ENCODE measurements around the gene ATP6AP2.
"Not testable (repeated sequence)": the region's sequence is repeated elsewhere in the genome, so short reads cannot be mapped to it uniquely, and the experiment has no call there.

Gene ATP6AP2, protein sequence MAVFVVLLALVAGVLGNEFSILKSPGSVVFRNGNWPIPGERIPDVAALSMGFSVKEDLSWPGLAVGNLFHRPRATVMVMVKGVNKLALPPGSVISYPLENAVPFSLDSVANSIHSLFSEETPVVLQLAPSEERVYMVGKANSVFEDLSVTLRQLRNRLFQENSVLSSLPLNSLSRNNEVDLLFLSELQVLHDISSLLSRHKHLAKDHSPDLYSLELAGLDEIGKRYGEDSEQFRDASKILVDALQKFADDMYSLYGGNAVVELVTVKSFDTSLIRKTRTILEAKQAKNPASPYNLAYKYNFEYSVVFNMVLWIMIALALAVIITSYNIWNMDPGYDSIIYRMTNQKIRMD

GRCh38 chrX:40580537-40581335 is at the start of gene ATP6AP2:
ATP6AP2 (plus strand) TSS chrX:40580970; CDS start chrX:40581066, 96 bp downstream.
- DNase-seq (ENCODE audit: extremely low read depth in 1 of 2, low read depth in 1 of 2) = peak; percentile 73 to 76

DNA sequence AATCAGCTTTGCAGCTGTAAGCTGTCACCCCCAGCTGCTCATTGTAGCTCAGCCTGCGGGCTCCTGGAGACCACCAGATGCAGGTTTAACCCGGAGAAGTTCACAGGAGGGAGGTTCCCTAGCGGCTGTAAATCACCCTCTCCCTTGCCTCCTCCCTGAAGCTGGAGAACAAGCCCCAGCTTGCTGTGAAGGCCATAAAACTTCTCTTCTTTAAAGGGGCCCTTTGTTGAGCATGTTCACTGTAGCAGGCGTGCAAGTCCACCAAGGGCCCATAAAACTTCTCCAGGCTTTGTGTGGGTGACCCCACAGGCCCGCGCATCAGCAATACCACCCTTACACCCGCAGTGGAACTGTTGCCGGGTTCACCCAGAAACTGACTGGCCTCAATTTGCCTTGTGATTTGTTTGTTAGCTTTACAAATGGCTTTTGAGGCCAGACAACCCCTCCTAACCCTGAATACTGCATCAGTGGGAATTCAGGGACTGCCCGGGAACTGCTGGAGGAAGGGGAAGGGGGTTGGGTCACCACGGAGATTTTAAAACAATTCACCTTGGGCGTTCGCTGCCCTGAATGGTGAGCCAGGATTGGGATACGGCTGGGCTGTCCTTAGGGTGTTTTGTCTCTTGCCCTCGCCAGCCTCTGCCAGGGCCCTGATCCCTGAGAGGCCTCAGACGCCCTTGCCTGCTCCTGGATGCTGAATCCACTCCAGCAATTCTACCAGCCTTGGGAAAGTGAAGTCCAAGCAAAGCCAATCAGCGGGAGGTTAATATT is 49.5 kb upstream of the ATP6AP2 start:
- no peak for DNase-seq (ENCODE audit: extremely low read depth in 1 of 2, low read depth in 1 of 2)

DNA sequence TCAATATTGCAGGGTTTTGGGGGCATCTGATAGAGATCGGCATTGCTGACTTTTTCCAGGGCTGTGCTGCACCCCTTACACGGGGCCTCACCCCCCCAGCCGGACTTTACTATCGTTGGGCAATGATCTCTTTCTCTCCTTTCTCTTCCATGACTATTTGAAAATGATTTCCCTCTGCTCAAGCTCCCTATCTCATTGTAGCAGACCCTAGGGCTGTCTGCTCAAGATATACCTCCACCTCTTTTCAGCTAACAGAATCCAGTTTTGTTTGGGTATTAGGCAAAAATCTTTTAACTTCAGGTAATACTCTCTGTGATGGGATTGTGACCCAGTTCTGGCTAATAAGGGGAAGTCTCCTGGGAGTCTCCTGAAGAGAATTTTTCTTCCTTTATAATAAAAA is 43.5 kb upstream of the ATP6AP2 start:
- DNase-seq (ENCODE audit: extremely low read depth in 1 of 2, low read depth in 1 of 2) = no peak

GRCh38 chrX:40538406-40538805 is 42.4 kb upstream of the ATP6AP2 start:
- DNase-seq (ENCODE audit: extremely low read depth in 1 of 2, low read depth in 1 of 2) = no peak

DNA sequence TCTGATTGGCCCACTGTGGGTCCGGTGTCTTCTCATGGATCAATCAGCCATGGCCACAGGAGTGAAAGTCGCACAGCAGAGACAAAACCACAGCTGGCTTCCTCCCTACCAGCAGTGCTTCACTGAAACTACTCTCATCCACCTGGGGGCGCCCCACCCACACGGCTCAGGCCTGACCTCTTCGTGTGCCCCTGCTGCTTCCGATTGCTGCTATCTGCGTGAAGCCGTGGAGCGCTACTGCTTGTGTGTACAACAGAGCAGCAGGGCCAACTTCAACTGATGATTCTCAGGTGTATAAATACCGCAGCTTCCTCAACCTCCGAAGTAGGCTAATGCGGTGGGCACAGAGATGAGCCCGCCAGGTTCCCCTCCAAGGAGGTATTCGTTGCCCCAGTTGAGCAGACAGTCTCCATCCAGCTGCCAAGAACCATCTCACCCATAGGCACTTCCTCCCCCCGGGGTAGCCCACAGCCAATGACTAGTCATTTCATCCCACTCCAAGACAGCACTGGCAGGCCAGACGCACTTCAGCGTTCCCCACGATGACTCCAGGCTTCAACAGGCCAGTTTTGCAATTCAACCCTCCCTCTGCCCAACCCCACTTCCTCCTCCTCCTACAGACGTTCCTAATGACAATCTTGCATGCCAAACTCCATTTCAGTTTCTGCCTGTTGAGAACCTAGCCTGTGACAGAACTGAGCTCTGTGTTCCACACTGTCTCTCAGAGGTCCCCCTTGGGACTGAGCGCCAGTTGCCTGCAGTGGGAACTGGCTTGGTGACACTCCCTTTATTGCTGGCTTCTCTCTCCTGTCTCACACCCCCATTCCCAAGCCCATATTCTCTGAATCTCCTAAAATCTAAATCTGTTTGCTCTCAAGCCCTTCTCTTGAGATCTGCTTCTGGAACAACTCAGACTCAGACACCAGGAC is 41.3 kb upstream of the ATP6AP2 start:
- peak; percentile 27 to 49 for DNase-seq (ENCODE audit: extremely low read depth in 1 of 2, low read depth in 1 of 2)

GRCh38 chrX:40542208-40542607 is 38.6 kb upstream of the ATP6AP2 start:
- DNase-seq (ENCODE audit: extremely low read depth in 1 of 2, low read depth in 1 of 2) = no peak

GRCh38 chrX:40542972-40543371 is 37.8 kb upstream of the ATP6AP2 start:
- no peak for DNase-seq (ENCODE audit: extremely low read depth in 1 of 2, low read depth in 1 of 2)

DNA sequence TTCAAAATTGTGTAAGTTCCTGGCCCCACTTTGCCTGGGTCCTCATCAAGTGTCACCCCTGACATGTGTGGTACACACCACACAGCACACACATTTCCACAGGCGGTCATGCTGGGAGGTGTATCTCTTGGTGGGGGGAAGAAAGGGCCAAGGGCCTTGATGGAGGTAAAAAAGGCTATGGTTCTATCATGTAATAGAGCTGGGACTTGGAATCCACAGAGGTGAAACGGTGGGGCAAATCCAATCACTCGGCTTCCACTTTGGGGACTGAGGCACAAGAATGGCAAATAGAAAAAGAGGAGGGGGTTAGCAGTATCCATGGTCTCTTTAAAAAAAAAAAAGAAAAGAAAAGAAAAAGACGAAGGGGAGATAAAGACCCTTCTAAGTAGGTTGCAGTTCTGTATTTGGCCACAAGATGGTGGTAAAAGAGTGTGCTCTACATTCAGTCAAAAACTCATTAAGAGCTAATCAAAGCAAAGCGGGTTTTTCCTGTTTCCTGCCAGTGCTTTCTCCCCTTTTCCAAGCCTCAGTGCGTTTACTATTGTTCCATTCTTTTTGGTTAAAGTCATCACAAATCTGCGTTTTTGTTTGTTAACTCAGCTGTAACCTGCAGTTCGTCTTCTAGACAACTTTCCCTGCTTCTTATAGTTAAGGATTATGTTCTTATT is 37.0 kb upstream of the ATP6AP2 start:
- DNase-seq (ENCODE audit: extremely low read depth in 1 of 2, low read depth in 1 of 2) = no peak

- DNase-seq (ENCODE audit: extremely low read depth in 1 of 2, low read depth in 1 of 2) = no peak
Observed at GRCh38 chrX:40544343-40545266, 36.2 kb upstream of the ATP6AP2 start.

DNA sequence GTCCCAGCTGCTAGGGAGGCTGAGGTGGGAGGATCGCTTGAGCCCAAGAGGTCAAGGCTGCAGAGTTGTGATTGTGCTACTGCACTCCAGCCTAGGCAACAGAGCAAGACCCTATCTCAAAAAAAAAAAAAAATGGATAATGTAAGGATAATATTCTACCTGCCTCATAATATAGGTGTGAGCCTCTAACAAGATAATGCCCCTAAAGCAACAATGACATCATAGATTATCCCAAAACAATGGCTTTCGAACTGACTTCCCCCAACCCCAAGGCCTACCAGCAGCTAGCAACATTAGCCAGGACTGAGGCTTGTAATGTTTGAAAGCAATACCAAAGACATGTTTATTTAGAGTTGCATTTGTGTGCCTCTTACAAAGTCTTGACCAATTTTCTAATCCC is 33.9 kb upstream of the ATP6AP2 start:
- DNase-seq (ENCODE audit: extremely low read depth in 1 of 2, low read depth in 1 of 2) = no peak

DNA sequence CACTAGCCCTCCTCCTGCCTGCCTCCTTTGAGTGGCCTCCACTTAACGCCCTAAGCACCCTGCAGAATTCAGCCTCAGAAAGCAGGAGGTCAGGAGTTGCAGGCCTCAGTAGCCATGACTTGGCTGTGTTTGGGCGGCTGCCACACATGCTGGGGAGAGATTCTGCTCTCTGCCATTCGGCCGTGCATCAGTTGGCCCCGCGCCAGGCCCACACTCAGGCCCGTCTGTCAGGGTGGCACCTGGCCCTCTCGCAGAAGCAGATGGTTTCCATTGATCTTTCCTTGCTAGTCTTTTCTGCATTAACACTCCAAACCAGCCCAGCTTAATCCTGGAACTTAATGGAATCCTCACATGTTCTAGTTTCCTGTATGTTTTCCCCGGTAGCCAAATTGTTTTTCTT is 30.7 kb upstream of the ATP6AP2 start:
- DNase-seq (ENCODE audit: extremely low read depth in 1 of 2, low read depth in 1 of 2) = no peak

DNA sequence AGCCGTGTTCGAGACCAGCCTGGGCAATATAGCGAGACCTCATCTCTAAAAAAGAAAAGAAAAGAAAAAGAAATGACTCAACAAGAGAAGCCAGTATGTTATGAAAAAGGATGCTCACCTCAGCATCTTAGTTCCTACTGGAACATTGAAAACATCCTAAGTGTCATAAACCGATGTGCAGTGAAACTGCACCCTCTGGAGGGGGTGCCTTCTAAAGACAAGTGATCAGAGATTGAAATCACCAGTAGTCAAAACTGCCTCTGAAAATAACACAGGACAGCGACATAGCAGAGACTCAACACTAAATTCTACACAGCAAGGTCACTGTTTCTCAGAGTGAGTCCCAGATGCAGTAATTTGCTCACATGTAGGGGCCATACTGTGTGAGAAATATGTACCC is 28.0 kb upstream of the ATP6AP2 start:
- no peak for DNase-seq (ENCODE audit: extremely low read depth in 1 of 2, low read depth in 1 of 2)

- no peak for DNase-seq (ENCODE audit: extremely low read depth in 1 of 2, low read depth in 1 of 2)
Observed at GRCh38 chrX:40558590-40558989, 22.2 kb upstream of the ATP6AP2 start.

GRCh38 chrX:40563784-40564183 is 17.0 kb upstream of the ATP6AP2 start:
- no peak for DNase-seq (ENCODE audit: extremely low read depth in 1 of 2, low read depth in 1 of 2)

- DNase-seq (ENCODE audit: extremely low read depth in 1 of 2, low read depth in 1 of 2) = no peak
Observed at GRCh38 chrX:40564447-40564846, 16.3 kb upstream of the ATP6AP2 start.

DNA sequence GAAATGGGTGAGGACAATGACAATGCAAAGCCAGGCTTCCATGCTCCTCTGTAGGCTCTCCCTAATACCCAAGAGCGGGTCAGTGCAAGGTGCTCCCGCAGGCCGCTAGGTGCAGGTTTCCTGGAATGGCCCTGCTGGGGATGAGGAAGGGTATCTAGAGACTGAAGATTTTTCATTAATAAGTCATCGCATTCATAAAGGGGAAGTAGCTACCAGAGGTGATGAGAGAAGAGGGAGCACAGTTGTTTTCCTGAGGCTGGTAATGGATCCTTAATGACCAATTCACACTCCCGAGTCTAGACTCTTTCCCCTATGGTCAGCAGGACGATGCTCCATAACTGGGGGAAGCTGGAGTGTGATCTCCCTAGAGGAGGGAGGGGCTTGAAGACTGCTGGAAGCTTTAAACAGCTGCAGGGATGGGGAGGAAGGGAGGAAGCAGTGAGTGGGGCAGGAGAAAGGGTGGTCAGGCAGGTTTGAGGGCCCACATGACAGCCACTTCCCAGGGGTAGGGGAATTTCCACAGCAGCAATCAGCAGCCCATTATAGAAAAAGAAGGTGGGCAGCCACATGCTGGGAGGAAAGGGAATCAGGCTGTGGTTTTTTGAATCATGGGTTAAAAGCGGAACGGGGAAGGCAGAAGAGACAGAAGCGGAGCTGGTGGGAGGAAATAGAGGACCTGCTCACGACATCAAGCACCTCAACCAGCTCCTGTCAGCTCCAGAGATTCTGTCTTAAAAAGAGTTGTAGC is 10.2 kb upstream of the ATP6AP2 start:
- DNase-seq (ENCODE audit: extremely low read depth in 1 of 2, low read depth in 1 of 2) = no peak

DNA sequence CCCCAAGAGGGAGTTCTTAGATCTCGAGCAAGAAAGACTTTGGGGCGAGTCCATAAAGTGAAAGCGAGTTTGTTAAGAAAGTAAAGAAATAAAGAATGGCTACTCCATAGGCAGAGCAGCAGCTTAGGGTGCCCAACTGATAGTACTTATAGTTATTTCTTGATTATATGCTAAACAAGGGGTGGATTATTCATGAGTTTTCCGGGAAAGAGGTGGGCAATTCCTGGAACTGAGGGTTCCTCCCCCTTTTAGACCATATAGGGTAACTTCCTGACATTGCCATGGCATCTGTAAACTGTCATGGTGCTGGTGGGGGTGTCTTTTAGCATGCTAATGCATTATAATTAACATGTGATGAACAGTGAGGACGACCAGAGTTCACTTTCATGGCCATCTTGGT is 9.6 kb upstream of the ATP6AP2 start:
- DNase-seq (ENCODE audit: extremely low read depth in 1 of 2, low read depth in 1 of 2) = not testable (repeated sequence)

DNA sequence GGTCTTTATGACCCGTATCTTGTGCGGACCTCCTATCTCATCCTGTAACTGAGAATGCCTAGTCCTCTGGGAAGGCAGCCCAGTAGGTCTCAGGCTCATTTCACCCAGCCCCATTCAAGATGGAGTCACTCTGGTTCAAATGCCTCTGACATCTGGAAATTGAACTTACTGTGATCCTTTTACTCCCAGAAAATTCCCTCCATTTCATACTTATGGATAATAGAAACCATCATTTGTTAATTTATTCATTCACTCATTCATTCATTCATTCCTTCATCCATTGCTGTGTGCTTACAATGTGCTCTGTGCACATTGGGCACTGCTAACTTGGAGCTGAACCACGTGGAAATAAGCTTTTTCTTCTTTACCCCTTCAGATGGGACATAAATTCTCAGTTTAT is 9.2 kb upstream of the ATP6AP2 start:
- DNase-seq (ENCODE audit: extremely low read depth in 1 of 2, low read depth in 1 of 2) = no peak

All from activated CD8-positive, alpha-beta memory T cell treated with anti-CD3 and anti-CD28 coated beads for 1 hour (primary cell).